HL-60 (cell line): ENCODE data around the gene ID2.

Experiments
- CTCF ChIP-seq: IDR thresholded peaks from one replicate; pipeline ENCODE4 v1.5.1; 2011; ENCODE audit warnings: low read length, control low read depth, inconsistent platforms; ENCODE audit not compliant: insufficient read depth
- GABPA ChIP-seq: IDR thresholded peaks from 2 replicates; pipeline ENCODE4 v1.6.1; 2012; ENCODE audit warnings: low read depth
- SPI1 ChIP-seq: IDR thresholded peaks from 2 replicates; pipeline ENCODE4 v1.6.1; 2012; ENCODE audit warnings: low read depth, mild to moderate bottlenecking, borderline replicate concordance

GRCh38 chr2:8679567-8679826 lies 2.4 kb upstream of the ID2 start:
- TF ChIP-seq CTCF: no peak
- TF ChIP-seq SPI1: no peak
- no peak for TF ChIP-seq GABPA
